Measurements from ENCODE around the gene IFNGR1.
"Not testable (repeated sequence)": the region's sequence is repeated elsewhere in the genome, so short reads cannot be mapped to it uniquely, and the experiment has no call there.

The IFNGR1 gene

GRCh38 chr6:137218917-137219663 is at the start of gene IFNGR1:
IFNGR1 (minus strand) TSS chr6:137219385; CDS start chr6:137219327, 58 bp downstream.
- peak; percentile 58 for DNase-seq

- no peak for DNase-seq
These were observed 49.7 kb upstream of the IFNGR1 start for GRCh38 chr6:137268911-137269310.

- no peak for DNase-seq
These were observed 47.1 kb upstream of the IFNGR1 start for GRCh38 chr6:137266309-137266586.

- no peak for DNase-seq
These were observed 46.5 kb upstream of the IFNGR1 start for GRCh38 chr6:137265561-137266308.

GRCh38 chr6:137264311-137265075 is 45.3 kb upstream of the IFNGR1 start:
- DNase-seq = peak; percentile 79

- DNase-seq = no peak
These were observed 42.6 kb upstream of the IFNGR1 start for GRCh38 chr6:137261761-137262160.

- no peak for DNase-seq
These were observed 42.2 kb upstream of the IFNGR1 start for GRCh38 chr6:137261361-137261760.

GRCh38 chr6:137260217-137260616 is 41.0 kb upstream of the IFNGR1 start:
- no peak for DNase-seq

GRCh38 chr6:137259349-137259748 is 40.2 kb upstream of the IFNGR1 start:
- no peak for DNase-seq

GRCh38 chr6:137258170-137258569 is 39.0 kb upstream of the IFNGR1 start:
- DNase-seq = no peak

- DNase-seq = no peak
These were observed 37.3 kb upstream of the IFNGR1 start for GRCh38 chr6:137256350-137257103.

- DNase-seq = no peak
These were observed 35.8 kb upstream of the IFNGR1 start for GRCh38 chr6:137254966-137255365.

GRCh38 chr6:137254430-137254829 is 35.2 kb upstream of the IFNGR1 start:
- DNase-seq = not testable (repeated sequence)

GRCh38 chr6:137248702-137249101 is 29.5 kb upstream of the IFNGR1 start:
- no peak for DNase-seq

GRCh38 chr6:137247724-137248123 is 28.5 kb upstream of the IFNGR1 start:
- DNase-seq = no peak

GRCh38 chr6:137246791-137247202 is 27.6 kb upstream of the IFNGR1 start:
- no peak for DNase-seq

- DNase-seq = no peak
These were observed 27.0 kb upstream of the IFNGR1 start for GRCh38 chr6:137246164-137246563.

- no peak for DNase-seq
These were observed 22.4 kb upstream of the IFNGR1 start for GRCh38 chr6:137241481-137242038.

GRCh38 chr6:137240168-137240567 is 21.0 kb upstream of the IFNGR1 start:
- DNase-seq = no peak

- no peak for DNase-seq
These were observed 18.4 kb upstream of the IFNGR1 start for GRCh38 chr6:137237413-137238170.

- DNase-seq = no peak
These were observed 17.6 kb upstream of the IFNGR1 start for GRCh38 chr6:137236581-137237355.
